ENCODE data around the gene TGFA.

TGFA gene

GRCh38 chr2:70596739-70597138 is 43.1 kb upstream of the TGFA start:
- H3K4me3 ChIP-seq (ENCODE audit: low read depth, low read length, poor library complexity, severe bottlenecking), result no peak overlapping the region

GRCh38 chr2:70596293-70596692 is 42.7 kb upstream of the TGFA start:
- no peak overlapping the region for H3K9ac ChIP-seq (ENCODE audit: low read length)
- no peaks in the 10 kb centered on the region for H3K4me1 ChIP-seq (ENCODE audit: insufficient read depth, low read length, severe bottlenecking)

More at GRCh38 chr2:70596739-70597138, 43.1 kb upstream of the TGFA start:
- Histone ChIP-seq H3K27me3 (ENCODE audit: insufficient read depth, low read length) (no peaks in the 10 kb centered on the region), H3F3A (ENCODE audit: insufficient read depth, low read length) (no peaks in the 10 kb centered on the region), H3K27ac (ENCODE audit: low read depth, low read length, poor library complexity, severe bottlenecking) (no peak overlapping the region), H3K9me3 (ENCODE audit: low read length) (peaks cover 4% of the 10 kb centered on the region; the same call in 1 of the 2 replicates), H3K36me3 (ENCODE audit: insufficient read depth, low read length) (no peaks in the 10 kb centered on the region), H2AFZ (ENCODE audit: low read length) (no peak overlapping the region), H3K4me2 (ENCODE audit: low read length) (no peak overlapping the region), H3K9ac (ENCODE audit: low read length) (no peak overlapping the region), H3K9me2 (ENCODE audit: low read depth, low read length) (no peaks in the 10 kb centered on the region), H3K79me2 (ENCODE audit: insufficient read depth, low read length) (no peaks in the 10 kb centered on the region), H4K20me1 (ENCODE audit: insufficient read depth, low read length) (no peaks in the 10 kb centered on the region), H3K4me1 (ENCODE audit: insufficient read depth, low read length, severe bottlenecking) (no peaks in the 10 kb centered on the region)
- TF ChIP-seq CTCF (IDR thresholded peaks at IDR 0.05; ENCODE audit: low read length), result no peak
- no peak for TF ChIP-seq EZH2 (IDR thresholded peaks at IDR 0.05; ENCODE audit: borderline replicate concordance, low read length)

GRCh38 chr2:70583091-70583490 is 29.5 kb upstream of the TGFA start:
- H4K20me1 ChIP-seq (ENCODE audit: insufficient read depth, low read length), result no peaks in the 10 kb centered on the region
- H3K27me3 ChIP-seq (ENCODE audit: insufficient read depth, low read length), result no peaks in the 10 kb centered on the region
- no peak overlapping the region for H3K27ac ChIP-seq (ENCODE audit: low read depth, low read length, poor library complexity, severe bottlenecking)
- H3K9me3 ChIP-seq (ENCODE audit: low read length), result no peaks in the 10 kb centered on the region
- H3K36me3 ChIP-seq (ENCODE audit: insufficient read depth, low read length), result no peaks in the 10 kb centered on the region
- H3K9ac ChIP-seq (ENCODE audit: low read length), result no peak overlapping the region
- no peaks in the 10 kb centered on the region for H3K79me2 ChIP-seq (ENCODE audit: insufficient read depth, low read length)
- H3K4me3 ChIP-seq (ENCODE audit: low read depth, low read length, poor library complexity, severe bottlenecking), result no peak overlapping the region
- no peaks in the 10 kb centered on the region for H3K4me1 ChIP-seq (ENCODE audit: insufficient read depth, low read length, severe bottlenecking)
- H2AFZ ChIP-seq (ENCODE audit: low read length), result no peak overlapping the region
- TF ChIP-seq CTCF (IDR thresholded peaks at IDR 0.05; ENCODE audit: low read length), result no peak
- TF ChIP-seq EZH2 (IDR thresholded peaks at IDR 0.05; ENCODE audit: borderline replicate concordance, low read length), result no peak
- H3F3A ChIP-seq (ENCODE audit: insufficient read depth, low read length), result no peaks in the 10 kb centered on the region
- H3K9me2 ChIP-seq (ENCODE audit: low read depth, low read length), result no peaks in the 10 kb centered on the region
- H3K4me2 ChIP-seq (ENCODE audit: low read length), result no peak overlapping the region

More at GRCh38 chr2:70596293-70596692, 42.7 kb upstream of the TGFA start:
- Histone ChIP-seq H2AFZ (ENCODE audit: low read length) (no peak overlapping the region), H3K36me3 (ENCODE audit: insufficient read depth, low read length) (no peaks in the 10 kb centered on the region), H3K9me3 (ENCODE audit: low read length) (peaks cover 4% of the 10 kb centered on the region; the same call in 1 of the 2 replicates), H3K4me3 (ENCODE audit: low read depth, low read length, poor library complexity, severe bottlenecking) (no peak overlapping the region), H3K79me2 (ENCODE audit: insufficient read depth, low read length) (no peaks in the 10 kb centered on the region), H3K27ac (ENCODE audit: low read depth, low read length, poor library complexity, severe bottlenecking) (no peak overlapping the region), H3F3A (ENCODE audit: insufficient read depth, low read length) (no peaks in the 10 kb centered on the region), H3K27me3 (ENCODE audit: insufficient read depth, low read length) (no peaks in the 10 kb centered on the region), H3K4me2 (ENCODE audit: low read length) (no peak overlapping the region), H3K9me2 (ENCODE audit: low read depth, low read length) (no peaks in the 10 kb centered on the region), H4K20me1 (ENCODE audit: insufficient read depth, low read length) (no peaks in the 10 kb centered on the region)
- TF ChIP-seq EZH2 (IDR thresholded peaks at IDR 0.05; ENCODE audit: borderline replicate concordance, low read length) (no peak), CTCF (IDR thresholded peaks at IDR 0.05; ENCODE audit: low read length) (no peak)

Data from OCI-LY1 (cell line).